NCI-H82 treated with DMSO at 0.1 percent for 48 hours (cell line): ENCODE measurements around the gene TRIM21.
"Not testable (repeated sequence)": the region's sequence is repeated elsewhere in the genome, so short reads cannot be mapped to it uniquely, and the experiment has no call there.

Experiments used
- DNase-seq: peaks from one replicate; lab custom pipeline; 2025; ENCODE audit not compliant: unreplicated experiment; lab: John Stamatoyannopoulos, UW

The TRIM21 gene

DNA sequence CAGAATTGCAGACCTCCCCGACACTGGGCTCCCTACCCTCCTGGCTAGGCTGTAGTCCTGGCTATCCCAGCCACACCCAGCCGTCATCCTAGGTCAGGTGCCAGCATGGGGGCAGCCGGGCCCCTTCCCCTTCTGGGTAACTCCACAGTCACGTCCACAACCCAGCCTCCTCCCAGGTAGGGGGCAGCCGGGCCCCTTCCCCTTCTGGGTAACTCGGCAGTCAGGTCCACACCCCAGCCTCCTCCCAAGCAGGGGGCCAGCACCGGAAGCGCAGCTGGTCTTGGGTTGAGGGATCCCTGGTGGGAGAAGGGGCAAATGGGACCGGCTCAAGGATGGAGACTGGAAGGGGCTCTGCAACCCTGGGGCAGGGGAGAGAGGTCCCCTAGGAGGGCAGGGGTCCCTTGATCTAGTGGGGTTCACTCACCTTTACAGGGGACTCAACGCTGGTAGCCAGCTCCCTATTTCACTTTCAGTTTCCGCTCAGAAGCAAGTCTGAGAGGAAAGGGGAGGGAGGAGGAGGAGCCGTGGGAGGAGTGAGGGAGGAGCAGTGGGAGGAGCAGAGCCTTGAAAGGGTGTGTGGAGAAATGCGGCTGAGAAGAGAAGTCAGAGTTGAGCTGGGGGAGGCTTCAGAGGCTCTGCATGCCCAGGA is at the start of gene TRIM21:
TSS of gene TRIM21 (minus strand) at position 494 of the 649 bp plus-strand sequence. CDS start 3,293 bp downstream, outside the sequence.
- DNase-seq, result peak; percentile 2

DNA sequence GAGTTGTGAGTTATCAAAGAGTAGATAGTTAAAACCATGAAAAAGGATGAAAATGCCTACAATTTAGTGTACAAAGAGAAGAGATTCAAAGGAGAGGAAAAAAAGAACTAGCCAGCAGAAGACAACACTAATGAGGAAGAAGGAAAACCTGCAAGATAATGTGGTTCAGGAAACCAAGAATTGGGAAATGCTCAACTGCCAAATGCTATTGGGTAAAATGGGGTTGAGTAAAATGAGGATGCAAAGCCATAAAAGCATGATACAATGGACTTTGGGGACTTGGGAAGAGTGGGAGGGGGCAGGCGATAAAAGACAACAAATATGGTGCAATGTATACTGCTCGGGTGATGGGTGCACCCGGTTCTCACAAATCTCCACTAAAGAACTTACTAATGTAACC is 48.0 kb upstream of the TRIM21 start:
- DNase-seq, result no peak

DNA sequence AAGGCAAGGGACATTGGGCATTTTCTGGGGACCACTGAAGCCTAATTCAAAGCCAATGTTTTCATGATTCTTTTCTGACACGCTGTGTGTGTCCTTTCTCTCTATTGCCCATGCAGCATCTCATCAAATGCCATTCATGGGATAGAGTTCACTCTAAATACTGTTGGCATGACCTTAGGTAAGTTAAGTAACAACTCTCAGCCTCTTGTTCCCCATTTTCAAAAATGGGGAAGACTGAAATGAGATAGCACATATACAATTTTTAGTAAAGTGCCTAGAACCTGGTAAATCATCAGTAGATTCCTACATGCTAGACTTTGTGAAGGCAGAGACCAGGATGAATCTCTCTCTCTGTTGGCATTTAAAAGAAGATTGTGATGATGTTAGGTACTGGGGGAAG is 42.9 kb upstream of the TRIM21 start:
- DNase-seq, result no peak

DNA sequence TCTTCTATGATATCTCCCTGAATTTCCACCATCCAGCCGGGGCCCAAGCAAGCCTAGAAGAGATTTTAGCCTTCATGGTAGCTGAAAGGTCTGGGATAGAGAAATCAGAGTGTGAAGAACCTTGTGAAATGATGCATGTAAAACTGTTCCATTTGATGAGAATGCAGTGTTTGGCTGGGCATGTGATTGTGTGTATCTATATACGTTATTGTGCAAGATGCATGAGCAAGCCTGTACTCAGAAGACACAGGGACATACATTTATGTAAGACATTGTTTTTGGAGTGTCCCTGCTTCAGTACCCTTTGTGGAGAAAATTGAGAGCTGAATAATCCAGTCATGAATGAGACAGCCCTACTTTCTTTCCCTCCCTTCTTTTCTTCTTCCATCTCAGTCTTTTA is 40.4 kb upstream of the TRIM21 start:
- DNase-seq, result no peak

DNA sequence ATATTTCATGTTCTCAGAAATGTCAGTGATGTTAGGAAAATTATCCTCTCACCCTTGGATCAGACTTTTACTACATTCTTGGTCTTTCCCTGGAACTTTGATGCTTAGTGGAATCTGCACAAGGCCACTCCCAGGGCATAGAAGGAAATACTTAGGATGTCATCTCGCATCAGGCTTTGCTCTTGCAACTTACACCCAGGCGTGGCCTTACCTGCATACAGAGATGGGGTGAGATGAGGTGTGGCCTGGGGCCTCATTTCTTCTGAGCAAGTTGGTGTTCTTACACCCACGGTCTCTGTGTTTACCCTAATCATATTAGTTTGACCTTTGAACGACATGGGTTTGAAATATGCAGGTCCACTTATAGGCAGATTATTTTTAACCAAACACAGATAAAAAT is 36.5 kb upstream of the TRIM21 start:
- DNase-seq, result no peak

DNA sequence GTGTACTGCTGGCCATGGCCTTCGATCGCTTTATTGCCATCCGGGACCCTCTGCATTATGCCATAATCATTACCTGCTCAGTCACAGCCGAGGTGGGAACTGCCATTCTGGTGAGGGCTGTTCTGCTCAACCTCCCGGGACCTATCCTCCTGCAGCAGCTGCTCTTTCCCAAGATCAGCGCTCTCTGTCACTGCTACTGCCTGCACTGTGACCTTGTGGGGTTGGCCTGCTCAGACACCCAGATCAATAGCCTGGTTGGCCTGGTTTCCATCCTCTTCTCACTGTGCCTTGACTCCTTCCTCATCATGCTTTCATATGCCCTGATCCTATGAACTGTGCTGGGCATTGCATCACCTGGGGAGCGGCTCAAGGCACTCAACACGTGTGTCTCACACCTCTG is 24.9 kb upstream of the TRIM21 start:
- no peak for DNase-seq

DNA sequence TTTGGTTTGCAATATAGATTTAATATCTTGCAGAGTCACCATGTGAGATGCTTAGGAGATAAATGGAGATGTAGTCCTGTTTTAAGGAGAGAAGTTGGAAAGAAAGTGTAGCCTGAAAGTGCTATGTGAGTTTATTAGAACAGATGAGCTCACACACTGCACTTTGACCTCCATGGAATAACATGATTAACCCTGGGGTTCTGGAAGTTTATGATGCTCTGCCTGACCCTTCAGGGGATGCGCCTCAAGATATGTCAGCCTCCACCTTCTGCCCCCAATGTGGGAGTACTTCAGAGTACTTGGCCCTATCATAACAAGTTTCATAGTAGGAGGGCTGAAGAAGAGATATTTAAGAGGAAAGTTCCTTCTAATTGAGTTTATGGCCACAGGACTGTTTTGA is 23.3 kb upstream of the TRIM21 start:
- no peak for DNase-seq

DNA sequence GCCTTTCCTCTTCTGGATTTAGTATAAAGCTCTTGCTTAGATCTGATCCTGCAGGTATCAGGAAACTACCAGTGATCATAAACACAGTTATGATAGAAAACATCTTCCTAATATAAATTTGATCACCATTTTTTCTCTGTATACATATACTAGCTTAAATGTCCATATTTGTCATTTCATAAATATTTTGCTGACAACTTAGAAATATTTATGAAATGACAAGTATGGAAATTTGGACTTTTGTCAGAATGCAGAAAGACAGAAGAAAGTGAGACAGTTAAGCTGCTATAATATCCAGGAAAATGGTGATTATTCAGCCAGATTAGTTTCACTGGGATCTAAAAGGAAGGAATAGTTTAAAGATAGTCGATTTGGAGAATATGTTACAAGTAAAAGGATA is 22.8 kb upstream of the TRIM21 start:
- DNase-seq, result no peak

DNA sequence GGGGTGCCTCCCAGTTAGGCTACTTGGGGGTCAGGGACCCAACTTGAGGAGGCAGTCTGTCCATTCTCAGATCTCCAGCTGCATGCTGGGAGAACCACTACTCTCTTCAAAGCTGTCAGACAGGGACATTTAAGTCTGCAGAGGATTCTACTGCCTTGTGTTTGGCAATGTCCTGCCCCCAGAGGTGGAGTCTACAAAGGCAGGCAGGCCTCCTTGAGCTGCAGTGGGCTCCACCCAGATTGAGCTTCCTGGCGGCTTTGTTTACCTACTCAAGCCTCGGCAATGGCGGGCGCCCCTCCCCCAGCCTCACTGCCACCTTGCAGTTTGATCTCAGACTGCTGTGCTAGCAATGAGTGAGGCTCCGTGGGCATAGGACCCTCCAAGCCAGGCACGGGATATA is 12.7 kb upstream of the TRIM21 start:
- DNase-seq, result not testable (repeated sequence)

DNA sequence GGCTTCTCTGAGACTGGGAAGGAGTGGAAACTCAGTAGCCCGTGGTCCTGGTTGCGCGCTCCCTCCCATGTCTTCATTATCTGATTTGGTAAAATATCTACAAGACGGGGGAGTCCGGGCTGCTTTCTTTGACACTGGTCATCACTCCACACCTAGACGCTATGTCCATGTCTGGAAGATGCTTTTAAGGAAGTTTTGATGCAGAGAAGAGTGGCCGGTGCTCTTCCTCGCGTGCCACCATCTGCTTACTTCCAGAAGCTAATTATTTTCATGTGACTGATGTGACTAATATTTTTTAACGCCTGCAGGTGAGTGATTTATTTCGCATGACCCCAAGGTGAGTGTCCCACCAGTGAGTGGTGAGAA is 339 bp upstream of the TRIM21 start:
- no peak for DNase-seq

DNA sequence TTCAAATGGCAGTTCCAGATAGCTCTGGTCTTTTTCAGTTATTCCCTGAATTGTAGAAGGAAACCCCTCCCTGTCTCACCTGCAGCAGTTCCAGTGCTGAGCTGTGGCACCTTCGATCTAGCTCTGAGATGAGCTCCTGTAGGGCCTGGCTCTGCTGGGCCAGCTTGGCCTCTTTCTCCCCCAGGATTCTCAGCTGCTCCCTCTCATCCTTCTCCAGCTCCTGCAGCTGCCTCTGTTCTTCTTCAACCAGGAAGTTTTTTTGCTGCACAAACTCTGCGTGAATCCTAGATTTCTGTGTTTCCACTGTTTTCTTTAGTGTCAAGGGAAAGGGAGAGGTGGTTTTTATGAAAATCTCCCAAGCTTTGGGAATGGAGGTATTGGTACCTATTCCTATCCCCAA is 5.3 kb downstream of the TRIM21 start:
- DNase-seq, result no peak

DNA sequence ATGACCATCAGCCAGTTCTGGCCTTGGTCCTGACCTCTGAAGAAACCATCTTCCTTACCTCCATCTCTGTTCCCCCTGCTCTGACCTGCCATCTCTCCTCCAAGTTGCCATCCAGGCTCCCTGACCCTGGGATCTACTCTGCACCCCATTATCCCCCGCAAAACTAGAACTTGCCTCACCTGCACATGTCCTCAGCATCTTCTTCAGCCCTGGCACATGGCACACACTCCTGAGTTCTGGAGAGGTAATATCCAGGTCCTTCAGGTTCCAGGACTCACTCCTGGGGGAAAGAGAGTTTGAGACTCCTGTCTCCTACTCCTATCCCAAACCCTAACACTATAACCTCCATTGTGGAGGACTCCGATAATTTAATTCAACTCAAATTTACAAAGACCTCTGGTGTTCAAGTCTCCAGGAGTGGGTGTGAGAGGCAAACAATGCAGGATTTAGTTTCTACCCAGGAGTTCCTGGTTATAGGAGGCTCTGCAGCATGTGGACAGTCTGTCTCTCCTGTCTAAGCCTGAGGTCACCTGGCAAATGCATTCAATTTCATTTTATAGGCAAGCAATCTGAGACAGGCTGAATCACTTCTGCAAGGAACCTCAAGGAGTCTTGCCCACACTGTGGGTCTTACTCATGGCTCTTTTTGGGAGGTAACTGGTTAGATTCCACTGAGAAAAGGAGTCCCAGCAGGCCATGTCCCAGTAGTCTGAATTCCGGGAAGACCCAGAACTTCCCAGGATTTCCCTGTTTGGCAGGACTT is 7.3 kb downstream of the TRIM21 start:
- no peak for DNase-seq

DNA sequence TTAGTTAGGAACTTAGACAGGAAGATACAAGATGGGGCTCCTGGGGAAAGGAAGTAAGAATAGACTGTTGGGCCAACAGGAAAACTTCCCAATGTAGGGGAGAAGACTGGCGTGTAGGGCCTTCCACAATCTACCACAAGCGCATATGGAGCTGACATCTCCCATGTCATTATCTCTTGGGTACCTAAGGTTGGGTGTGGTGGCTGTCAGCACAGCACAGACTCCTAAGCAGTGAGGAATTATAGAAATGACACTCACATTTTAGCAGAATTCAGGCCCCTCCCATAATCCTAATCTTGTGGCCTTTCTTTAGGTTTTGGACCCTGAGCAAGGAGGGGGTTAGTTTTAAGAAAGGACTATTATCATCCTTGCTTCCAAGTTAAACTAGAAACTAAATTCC is 11.6 kb downstream of the TRIM21 start:
- DNase-seq, result no peak

DNA sequence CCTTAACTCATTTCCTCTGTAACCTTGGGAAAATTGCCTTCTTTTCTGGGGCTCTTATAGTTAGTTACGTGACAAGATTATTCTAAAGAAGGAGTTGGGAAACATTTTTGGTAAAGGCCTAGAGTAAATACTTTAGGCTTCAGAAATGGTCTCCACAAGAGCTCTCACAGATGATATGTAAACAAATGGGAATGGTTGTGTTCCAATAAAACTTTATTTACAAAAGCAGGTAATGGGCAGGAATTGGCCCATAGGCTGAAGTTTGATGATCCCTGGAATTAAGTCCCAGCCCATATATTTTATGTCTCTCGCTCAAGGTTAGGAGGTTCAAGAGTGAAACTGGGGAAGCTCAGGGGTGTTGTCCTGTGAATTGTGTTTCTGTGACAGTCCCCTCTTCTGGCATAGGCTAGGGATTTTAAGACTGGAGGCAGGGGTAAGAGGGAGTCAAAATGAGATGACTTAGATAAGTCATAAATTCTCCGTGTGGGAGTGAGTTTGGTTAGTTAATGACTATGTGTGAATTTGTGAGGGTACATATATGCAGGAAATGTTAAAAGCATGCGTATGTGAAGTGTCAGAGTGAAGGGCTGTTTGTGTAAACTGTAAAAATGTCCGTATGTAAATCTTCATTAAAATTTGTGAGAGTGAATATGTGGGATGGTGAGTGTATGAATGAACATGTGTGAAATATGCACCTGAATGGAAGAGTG is 17.9 kb downstream of the TRIM21 start:
- DNase-seq, result no peak

DNA sequence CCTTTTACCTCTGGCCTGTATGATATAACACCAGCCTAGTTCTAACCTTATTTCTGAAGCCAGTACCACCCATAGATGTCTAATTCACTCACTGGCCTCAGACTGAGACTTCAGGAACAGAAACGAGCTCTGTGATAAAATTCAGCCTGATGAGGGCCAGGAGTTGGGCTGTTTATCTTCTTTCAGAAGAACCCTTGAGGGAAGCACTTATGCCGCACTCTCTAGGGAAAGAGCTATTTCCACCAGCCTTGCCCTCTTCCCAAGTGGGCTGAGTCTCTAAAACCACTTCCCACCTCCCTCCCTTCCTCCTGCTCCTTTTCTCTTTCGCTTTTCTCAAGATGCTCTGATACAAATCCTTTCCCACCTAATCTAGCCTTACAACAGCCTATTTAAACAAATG is 23.3 kb downstream of the TRIM21 start:
- no peak for DNase-seq

DNA sequence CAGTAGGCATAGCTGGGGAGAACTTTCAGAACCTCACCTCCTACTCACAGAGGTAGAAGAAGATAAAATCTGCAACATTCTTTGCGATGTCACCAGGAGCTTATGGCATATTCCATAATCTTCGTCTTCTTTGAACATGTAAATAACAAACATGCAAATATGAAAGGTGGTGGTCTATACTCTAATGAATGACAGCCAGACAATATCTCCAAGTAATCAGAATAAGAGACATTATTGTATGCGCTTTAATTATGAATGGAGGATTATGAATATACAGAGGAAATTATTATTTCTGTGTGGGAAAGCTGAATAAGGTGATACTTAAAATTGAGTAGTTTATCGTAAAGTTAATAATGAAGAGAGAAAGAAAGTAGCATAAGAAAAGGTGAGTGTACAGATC is 25.2 kb downstream of the TRIM21 start, which contains the start of gene OR52B4:
TSS of gene OR52B4 (minus strand) at position 101 of the 400 bp plus-strand sequence. CDS start at position 10, 91 bp downstream.
- no peak for DNase-seq

DNA sequence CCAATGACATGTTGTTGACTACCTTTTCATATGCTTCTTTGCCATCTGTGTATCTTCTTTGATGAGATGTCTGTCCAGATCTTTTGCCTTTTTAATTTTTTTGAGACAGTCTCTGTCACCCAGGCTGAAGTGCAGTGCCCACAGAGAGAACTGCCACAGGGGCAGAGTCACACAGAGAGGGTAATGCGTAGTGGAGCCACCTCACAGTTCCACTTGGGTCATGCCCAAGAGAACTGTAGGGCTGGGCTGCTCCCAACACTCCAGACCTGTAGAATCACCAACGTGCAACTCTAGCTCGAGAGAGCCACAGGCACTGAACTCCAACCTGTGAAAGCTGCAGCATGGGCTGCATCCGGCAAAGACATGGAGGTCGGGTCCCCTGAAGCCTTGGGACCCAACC is 45.4 kb downstream of the TRIM21 start:
- DNase-seq, result not testable (repeated sequence)

DNA sequence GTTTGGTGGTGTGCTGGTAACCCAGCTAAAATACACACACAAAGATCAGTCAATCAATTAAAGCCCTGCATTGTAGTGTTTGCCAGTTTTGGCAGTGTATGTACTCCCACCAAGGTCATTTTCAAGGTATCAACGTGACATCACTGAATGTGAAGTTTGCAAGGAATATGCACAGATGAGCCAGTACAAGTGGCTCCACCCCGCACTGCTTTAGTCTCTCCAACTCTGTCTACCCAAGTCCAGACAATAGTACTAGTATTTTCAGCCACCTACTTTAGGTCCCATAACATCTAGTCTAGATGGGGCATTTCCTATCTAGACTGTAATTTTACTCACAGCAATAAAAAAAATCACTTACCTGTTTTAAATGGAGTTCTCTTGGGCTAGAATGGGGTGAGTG is 48.1 kb downstream of the TRIM21 start:
- not testable (repeated sequence) for DNase-seq
